GM19025 (cell line): Measurements from ENCODE around the gene BEND4.
"Not testable (repeated sequence)": the region's sequence is repeated elsewhere in the genome, so short reads cannot be mapped to it uniquely, and the experiment has no call there.

Experiments used
- ATAC-seq: cut with Tn5 transposase; IDR thresholded peaks from one replicate; pipeline ENCODE4 v1.9.1; 2021; ENCODE audit warnings: mild to moderate bottlenecking, low read depth, moderate library complexity; ENCODE audit not compliant: unreplicated experiment

Gene BEND4

DNA sequence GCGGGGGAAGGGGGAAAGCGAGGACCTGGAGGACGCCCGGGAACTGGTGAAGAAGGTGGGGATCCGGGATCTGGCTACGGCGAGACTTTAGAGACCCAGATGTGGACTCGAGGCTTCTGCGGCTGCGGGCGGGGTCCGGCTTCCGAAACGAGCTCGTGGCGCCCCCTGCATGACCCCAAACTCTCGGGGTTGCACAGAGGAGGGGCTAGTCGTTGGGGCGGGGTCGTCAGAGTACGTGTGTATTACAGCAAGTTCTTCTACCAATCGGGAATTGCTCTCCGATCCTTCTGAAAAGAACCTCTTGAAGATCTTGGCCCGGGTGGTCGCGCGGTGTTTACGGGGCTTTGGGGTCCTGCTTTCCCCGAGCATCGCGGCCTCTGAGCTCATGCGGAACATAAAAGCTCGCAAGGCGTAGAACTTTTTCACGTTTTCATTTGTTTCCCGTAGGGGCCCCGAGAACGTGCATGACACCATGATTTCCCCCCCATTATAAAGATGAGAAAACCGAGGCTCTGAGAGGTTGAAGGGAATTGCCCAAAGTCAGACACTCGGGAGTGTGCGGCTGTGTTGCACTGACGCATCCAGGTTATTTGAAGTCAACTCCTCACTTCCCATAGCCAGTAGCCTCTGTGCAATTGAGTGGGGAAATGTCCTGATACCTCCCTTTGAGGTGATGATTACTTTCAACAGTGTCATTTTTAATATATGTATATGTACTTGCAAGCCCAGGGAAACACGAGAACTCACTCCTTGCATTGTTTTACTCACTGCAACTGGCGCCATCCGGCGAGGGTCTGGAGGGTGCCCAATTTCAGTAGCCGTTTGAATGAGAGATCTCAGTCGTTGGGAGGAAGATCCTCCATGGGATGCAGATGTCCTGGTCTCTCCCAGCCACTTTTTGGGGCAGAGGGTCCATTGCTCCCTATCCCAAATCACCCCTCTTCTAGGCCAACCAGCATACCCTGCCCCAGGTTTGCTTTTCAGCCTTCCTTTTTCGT, at the start of gene BEND4:
TSS of gene BEND4 (minus strand) at position 149 of the 998 bp plus-strand sequence. CDS start 512 bp downstream, outside the sequence.
- ATAC-seq: peak; percentile 5

DNA sequence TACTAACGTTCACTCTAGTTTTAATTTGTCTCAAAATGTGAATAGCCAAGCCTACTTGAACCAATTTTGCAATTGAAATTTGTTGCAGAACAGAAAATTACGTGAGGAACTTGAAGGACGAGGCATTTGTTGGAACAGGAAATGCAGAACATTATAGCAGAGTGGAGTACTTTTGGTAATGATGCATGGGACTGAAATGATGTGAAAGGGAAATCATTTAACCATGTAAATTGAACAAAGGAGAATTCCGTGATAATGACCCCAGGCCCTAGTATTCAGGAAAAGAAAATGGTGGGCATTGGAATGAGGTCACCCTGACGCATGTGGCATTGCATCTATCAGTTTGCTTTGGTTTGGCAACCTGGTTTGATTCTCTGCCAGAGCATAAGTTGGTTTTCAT, 44.9 kb upstream of the BEND4 start:
- no peak for ATAC-seq

DNA sequence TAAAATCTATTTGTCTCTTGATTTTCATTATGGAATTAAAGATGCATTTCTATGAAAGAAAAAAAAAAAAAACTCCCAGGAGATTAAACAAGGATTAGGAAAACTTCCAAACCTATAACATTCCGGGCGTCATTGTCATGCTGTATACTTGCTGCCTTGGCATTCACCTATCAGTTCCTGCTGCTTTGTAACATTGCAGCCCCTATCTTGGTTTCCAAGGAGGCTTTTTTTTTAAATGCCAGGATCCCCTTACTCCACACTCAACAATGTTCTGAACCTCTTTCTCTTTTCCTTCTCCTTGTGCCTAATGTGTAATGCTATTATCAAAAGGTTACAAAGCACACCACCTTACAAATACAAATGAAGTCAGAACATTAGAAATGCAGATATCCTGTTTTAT, 20.5 kb upstream of the BEND4 start:
- no peak for ATAC-seq

DNA sequence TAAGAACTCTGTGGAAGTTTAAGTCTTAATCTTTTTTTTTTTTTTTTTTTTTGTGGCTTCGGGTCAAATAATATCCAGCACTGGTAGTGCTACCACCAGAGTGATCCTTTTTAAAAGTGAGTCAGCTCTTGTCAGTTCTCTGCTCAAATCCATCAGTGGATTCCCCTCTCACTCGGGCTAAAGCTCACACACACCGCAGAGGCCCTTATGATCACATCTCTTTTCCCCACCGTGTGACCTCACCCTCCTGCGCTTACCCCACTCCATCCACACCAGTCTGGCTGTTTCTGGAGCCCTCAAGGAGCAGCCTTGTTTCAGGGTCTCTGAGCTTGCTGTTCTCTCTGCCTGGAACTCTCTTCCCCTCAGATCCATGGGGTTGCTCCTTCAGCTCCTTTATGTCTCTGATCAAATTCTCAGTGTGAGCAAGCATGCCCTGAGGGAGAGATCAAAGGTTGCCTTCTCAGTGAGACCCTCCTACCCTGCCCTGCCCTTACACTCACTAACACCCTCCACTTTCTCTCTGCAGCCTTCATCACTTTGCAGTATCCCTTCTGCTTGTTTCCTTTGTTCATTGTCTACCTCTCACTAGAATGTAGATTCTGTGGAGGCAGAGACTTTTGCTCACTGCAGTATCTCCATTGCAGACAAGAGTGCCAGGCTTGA, 19.8 kb upstream of the BEND4 start:
- ATAC-seq: no peak

GRCh38 chr4:42167709-42168108, 15.3 kb upstream of the BEND4 start:
- ATAC-seq: peak; percentile 100

DNA sequence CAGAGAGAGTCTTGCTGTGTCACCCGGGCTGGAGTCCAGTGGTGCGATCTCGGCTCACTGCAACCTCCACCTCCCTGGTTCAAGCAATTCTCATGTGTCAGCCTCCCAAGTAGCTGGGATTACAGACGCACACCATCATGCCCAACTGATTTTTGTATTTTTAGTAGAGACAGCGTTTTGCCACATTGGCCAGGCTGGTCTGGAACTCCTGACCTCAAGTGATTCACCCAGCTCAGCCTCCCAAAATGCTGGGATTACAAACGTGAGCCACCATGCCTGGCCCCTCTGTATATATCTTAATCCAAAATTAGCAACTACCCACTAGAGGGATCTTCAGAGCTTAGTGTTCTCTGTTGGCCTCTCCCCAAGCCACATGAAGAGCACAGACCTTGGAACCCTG, 13.7 kb upstream of the BEND4 start:
- ATAC-seq: not testable (repeated sequence)

DNA sequence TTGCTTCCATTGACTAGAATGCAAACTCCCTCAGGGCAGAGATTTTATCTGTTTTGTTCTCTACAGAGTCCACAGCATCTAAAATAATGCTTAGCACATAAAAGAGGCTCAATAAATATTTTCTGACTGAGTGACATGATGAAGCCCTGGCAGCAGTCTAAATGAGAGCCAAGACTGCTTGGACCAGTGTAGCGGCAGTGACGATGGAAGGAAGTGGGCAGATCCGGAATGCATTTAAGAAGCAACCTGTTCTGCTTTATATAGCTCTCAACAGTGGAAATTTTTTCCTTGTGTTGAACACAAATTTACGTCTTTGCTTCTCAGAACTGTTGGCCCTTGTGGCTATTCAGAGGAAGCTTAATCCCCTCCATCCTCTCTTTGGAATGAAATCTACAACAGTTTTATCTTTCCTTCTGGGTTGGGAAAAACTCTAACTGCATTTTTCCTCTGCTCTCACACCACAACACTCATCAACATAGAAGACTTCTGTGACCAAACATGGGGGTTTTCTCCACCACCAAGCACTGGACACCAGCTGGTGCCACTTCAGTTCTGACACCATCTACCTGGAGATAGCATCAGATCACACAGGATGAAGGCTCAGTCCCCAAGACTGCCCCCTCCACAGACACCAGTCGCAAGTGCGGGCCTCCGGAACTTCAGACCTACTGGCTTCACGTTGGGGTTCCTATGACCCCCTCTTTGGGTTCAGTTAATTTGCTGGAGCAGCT, 7.0 kb upstream of the BEND4 start:
- ATAC-seq: no peak

DNA sequence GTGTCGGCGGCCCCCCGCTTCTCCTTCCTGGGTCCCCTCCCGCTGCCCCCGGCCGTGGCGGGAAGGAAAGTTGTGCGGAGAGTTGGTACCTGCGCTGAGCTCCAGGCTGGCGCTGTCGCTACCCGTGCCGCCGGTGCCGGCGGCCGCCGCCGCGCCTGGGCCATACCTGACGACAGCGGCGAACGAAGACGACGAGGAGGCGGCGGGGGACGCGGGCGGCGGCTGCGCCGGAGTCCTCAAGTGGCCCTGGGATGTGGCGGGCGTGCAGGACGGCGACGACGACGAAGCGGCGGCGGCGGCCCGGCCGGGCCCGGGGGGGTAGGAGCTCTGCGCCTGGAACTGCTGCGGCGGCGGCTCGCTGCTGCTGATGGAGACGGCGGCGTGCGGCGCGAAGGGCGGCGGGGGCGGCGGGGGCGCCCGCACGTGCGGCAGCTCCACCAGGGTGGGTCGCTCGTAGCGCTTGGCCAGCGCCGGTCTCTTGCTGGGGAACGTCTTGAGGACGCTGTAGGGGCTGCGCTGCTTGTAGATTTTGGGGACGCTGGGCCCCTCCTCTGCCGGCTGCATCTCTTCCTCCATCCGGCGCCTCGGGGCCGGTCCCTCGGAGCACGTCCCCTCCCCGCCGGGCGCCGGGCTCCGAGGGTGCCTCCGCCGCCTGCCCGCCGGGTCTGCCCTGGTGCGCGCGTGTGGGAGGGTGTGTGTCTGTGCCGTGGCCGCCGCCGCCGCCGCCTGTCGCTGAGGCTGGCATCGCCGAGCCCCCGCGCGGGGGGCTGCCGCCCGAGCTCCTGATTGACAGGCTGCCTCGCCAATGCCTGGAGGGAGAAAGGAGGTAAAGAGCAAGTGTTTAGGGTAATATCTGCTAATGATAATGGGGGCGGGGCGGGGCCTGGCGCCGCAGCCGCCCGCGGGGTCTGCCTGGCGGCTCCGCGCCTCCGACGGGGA, 618 bp downstream of the BEND4 start:
- ATAC-seq: peak; percentile 52

DNA sequence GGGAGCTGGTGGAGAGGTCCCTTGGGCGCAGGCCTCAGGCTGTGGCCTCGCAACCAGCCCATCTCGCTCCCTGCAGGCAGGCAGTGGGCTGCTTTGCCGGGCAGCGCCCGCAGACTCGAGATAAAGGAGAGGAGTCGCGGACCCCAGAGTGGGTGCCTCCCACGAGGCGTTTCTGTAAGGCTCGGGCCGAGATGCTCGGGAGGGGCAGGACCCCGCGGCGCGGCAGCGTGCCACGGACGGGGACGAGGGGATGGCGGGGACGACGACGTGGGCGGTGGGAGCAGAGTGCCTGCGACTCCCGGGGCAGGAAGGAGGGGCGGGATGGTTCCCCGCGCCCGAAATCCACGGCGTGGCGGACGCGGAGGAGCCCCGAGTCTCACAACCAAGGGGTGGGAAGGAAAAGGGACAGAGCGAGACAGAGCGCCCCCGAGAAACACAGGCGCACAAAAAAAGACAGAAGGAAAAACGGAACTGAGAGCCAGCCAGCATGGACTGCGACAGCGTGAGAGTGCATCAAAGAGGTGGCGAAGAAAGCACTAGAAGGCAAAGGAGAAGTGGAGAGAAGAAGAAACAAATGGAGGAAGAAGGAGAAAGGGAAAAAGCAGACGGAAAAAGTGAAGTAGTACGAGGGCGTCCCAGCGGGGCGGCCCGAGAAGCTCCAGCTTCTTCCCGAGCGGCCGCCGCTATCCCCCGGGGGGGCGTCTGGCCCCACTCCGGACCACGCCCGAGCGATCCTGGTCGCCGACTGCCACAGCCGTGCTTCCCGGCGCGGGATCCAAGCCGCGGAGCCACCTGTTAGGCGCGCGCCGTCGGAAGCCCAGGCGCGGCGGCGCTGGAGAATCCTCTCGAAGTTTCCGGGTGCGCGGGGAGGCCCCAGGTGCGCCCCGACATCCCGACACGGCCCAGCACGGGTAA, 1.5 kb downstream of the BEND4 start:
- ATAC-seq: peak; percentile 33

GRCh38 chr4:42149004-42149403, 3.5 kb downstream of the BEND4 start:
- ATAC-seq: peak; percentile 20

DNA sequence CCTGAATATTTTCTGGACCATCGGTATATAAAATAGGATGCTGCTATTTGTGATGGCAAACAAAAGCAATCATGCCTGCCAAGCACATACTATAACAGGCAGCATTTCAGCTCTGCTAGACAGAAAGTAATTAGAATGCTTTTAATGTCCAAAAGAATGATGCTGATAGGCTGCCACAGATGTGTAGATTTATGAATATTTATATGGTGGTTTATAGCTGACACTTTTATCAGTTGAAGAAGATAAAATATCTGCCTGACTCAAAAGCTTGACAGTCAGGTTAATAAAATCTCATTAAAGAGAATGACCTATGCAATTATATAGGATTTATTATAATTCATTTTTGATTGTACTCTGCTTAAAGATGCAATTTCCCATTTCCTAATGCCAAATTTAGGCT, 4.0 kb downstream of the BEND4 start:
- no peak for ATAC-seq

DNA sequence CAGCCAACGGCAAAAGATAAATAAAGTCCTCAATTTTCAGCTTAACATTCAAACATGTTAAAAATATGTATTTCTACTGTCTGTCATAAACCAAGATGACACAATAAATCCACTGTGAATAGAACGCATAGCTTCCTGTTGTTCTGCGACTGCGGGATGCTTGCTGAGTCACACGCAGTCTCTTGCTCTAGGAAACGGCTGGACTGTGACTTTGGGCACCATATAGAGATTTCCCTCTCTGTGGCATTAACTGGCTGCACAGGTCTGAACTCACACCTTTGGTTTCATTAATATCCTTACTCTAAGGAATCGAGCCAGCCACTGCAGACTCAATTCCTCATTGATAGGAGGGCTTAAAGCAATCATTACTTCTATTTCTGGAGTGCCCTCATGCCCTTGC, 8.4 kb downstream of the BEND4 start:
- no peak for ATAC-seq

DNA sequence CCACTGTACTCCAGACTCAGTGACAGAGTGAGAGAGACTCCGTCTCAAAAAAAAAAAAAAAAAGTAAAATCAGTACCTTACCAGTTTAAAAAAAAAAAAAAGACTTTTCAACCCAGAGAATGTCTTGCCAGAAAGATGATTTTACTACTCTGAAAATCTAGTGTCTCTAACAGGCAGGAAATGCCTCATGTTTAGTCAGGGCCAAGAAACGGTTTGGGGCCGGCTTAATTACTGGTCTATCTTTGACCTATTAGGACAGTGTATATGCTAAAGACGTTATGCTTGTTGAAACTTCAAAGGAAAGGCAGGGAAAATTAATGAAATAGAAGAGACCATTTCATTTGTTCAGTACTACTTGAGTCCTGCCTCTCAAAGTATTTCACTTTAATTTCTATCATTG, 9.9 kb downstream of the BEND4 start:
- no peak for ATAC-seq

- no peak for ATAC-seq
Observed at GRCh38 chr4:42136371-42136770, 16.1 kb downstream of the BEND4 start.

DNA sequence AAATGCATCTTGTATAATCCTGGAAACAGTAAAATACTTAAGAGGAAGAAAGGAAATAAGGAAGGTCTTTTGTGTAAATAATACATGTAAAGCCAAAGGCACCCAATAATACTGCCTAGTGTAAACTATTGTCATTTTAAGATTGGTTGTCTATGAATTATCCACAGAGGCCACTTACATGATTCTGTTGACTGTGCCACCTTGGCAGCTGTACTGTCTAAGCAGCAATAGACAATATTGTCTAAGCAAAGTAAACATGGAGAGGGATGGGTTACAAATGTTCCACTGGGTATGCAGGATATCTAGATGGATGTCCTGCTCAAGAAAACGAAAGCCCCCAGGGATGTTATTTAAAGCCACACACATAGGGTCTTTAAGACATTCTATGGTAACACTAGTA, 19.4 kb downstream of the BEND4 start:
- ATAC-seq: no peak

- ATAC-seq: no peak
Observed at GRCh38 chr4:42132099-42132498, 20.4 kb downstream of the BEND4 start.

GRCh38 chr4:42123071-42123644, 29.3 kb downstream of the BEND4 start:
- no peak for ATAC-seq

GRCh38 chr4:42122237-42122636, 30.2 kb downstream of the BEND4 start:
- no peak for ATAC-seq

- ATAC-seq: no peak
Observed at GRCh38 chr4:42119886-42120285, 32.6 kb downstream of the BEND4 start.
